Measurements from ENCODE around the gene GNB1L. TPM values are rescaled to one million over a fixed set of nuclear protein-coding genes. Genes with fewer than 3 reads are reported as not detected.
A peak's percentile ranks its signal among the peaks of the same experiment; 100 is the strongest.

The GNB1L gene
- total RNA-seq, 2 experiments from 2014 or later, result 3.0 to 6.5 TPM

- H3K27me3 Mint-ChIP-seq, result no peaks in the 10 kb centered on the region
- Histone ChIP-seq H3K27ac (ENCODE audit: low read depth in 1 of 2, low read length in 2 of 2) (no peak overlapping the region), H3K4me1 (ENCODE audit: insufficient read depth, low read length) (no peaks in the 10 kb centered on the region), H3K4me3 (ENCODE audit: low read length) (no peak overlapping the region), H3K36me3 (ENCODE audit: insufficient read depth, low read length) (no peaks in the 10 kb centered on the region), H3K27me3 (ENCODE audit: control insufficient read depth in 1 of 2, insufficient read depth in 2 of 2, low read length in 2 of 2) (no peaks in the 10 kb centered on the region), H3K9me3 (ENCODE audit: control insufficient read depth in 1 of 2, insufficient read depth in 1 of 2, low read length in 2 of 2) (no peaks in the 10 kb centered on the region)
- POLR2A ChIA-PET, result no interaction called here
- no peak overlapping the region for H3K4me3 Mint-ChIP-seq
- peak in 2 of 14 experiments; percentile 3 to 24 for DNase-seq
- intact Hi-C loops (cut with DNase I, micrococcal nuclease), result no loop called here
- CTCF ChIA-PET, result no interaction called here
- H3K4me1 Mint-ChIP-seq (ENCODE audit: low read depth), result no peaks in the 10 kb centered on the region
- ATAC-seq (ENCODE audit: poor library complexity), result no peak
- H3K36me3 Mint-ChIP-seq (ENCODE audit: low read depth), result no peaks in the 10 kb centered on the region
- no peaks in the 10 kb centered on the region for H3K9me3 Mint-ChIP-seq
- H3K27ac Mint-ChIP-seq, result no peak overlapping the region
- TF ChIP-seq CTCF (IDR thresholded peaks at IDR 0.05), result no peak
Measured at GRCh38 chr22:19824926-19825339, 29.7 kb downstream of the GNB1L start.

GRCh38 chr22:19824212-19824925 is 30.3 kb downstream of the GNB1L start:
- no peak for ATAC-seq (ENCODE audit: poor library complexity)
- H3K9me3 ChIP-seq (ENCODE audit: control insufficient read depth in 1 of 2, insufficient read depth in 1 of 2, low read length in 2 of 2), result no peaks in the 10 kb centered on the region
- intact Hi-C loops (cut with DNase I, micrococcal nuclease), result no loop called here
- DNase-seq, result peak in 2 of 14 experiments; percentile 5 to 25
- CTCF ChIA-PET, result no interaction called here
- no peaks in the 10 kb centered on the region for H3K27me3 ChIP-seq (ENCODE audit: control insufficient read depth in 1 of 2, insufficient read depth in 2 of 2, low read length in 2 of 2)
- H3K4me3 Mint-ChIP-seq, result no peak overlapping the region
- no peaks in the 10 kb centered on the region for H3K4me1 ChIP-seq (ENCODE audit: insufficient read depth, low read length)
- no peak overlapping the region for H3K4me3 ChIP-seq (ENCODE audit: low read length)
- no peaks in the 10 kb centered on the region for H3K9me3 Mint-ChIP-seq
- H3K27ac Mint-ChIP-seq, result no peak overlapping the region
- POLR2A ChIA-PET, result no interaction called here
- H3K36me3 Mint-ChIP-seq (ENCODE audit: low read depth), result no peaks in the 10 kb centered on the region
- H3K4me1 Mint-ChIP-seq (ENCODE audit: low read depth), result no peaks in the 10 kb centered on the region
- H3K36me3 ChIP-seq (ENCODE audit: insufficient read depth, low read length), result no peaks in the 10 kb centered on the region
- TF ChIP-seq CTCF (IDR thresholded peaks at IDR 0.05), result no peak
- H3K27ac ChIP-seq (ENCODE audit: low read depth in 1 of 2, low read length in 2 of 2), result no peak overlapping the region
- no peaks in the 10 kb centered on the region for H3K27me3 Mint-ChIP-seq

GRCh38 chr22:19823902-19824211 is 30.8 kb downstream of the GNB1L start:
- no peak for DNase-seq
- TF ChIP-seq CTCF (IDR thresholded peaks at IDR 0.05), result no peak
- no peak overlapping the region for H3K4me3 Mint-ChIP-seq

More at GRCh38 chr22:19823902-19824211, 30.8 kb downstream of the GNB1L start:
- H3K9me3 Mint-ChIP-seq, result no peaks in the 10 kb centered on the region
- POLR2A ChIA-PET, result no interaction called here
- no peaks in the 10 kb centered on the region for H3K27me3 ChIP-seq (ENCODE audit: control insufficient read depth in 1 of 2, insufficient read depth in 2 of 2, low read length in 2 of 2)
- no peaks in the 10 kb centered on the region for H3K27me3 Mint-ChIP-seq
- H3K36me3 ChIP-seq (ENCODE audit: insufficient read depth, low read length), result no peaks in the 10 kb centered on the region
- no peak overlapping the region for H3K27ac Mint-ChIP-seq
- intact Hi-C loops (cut with DNase I, micrococcal nuclease), result no loop called here
- ATAC-seq (ENCODE audit: poor library complexity), result no peak
- H3K9me3 ChIP-seq (ENCODE audit: control insufficient read depth in 1 of 2, insufficient read depth in 1 of 2, low read length in 2 of 2), result no peaks in the 10 kb centered on the region
- H3K4me1 Mint-ChIP-seq (ENCODE audit: low read depth), result no peaks in the 10 kb centered on the region
- H3K27ac ChIP-seq (ENCODE audit: low read depth in 1 of 2, low read length in 2 of 2), result no peak overlapping the region
- H3K4me3 ChIP-seq (ENCODE audit: low read length), result no peak overlapping the region
- CTCF ChIA-PET, result no interaction called here
- H3K36me3 Mint-ChIP-seq (ENCODE audit: low read depth), result no peaks in the 10 kb centered on the region
- H3K4me1 ChIP-seq (ENCODE audit: insufficient read depth, low read length), result no peaks in the 10 kb centered on the region
